Stimulated activated CD8-positive, alpha-beta memory T cell treated with anti-CD3 and anti-CD28 coated beads, Interleukin-4, amount 100 ng/mL, for 24 hours (primary cell): ENCODE data around the gene BMP8B.
"Not testable (repeated sequence)": the region's sequence is repeated elsewhere in the genome, so short reads cannot be mapped to it uniquely, and the experiment has no call there.

Experiments
- DNase-seq: peaks from one replicate; pipeline ENCODE4 v3.0.0-alpha.2; 2020; ENCODE audit warnings: low read depth

The BMP8B gene, protein sequence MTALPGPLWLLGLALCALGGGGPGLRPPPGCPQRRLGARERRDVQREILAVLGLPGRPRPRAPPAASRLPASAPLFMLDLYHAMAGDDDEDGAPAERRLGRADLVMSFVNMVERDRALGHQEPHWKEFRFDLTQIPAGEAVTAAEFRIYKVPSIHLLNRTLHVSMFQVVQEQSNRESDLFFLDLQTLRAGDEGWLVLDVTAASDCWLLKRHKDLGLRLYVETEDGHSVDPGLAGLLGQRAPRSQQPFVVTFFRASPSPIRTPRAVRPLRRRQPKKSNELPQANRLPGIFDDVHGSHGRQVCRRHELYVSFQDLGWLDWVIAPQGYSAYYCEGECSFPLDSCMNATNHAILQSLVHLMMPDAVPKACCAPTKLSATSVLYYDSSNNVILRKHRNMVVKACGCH

DNA sequence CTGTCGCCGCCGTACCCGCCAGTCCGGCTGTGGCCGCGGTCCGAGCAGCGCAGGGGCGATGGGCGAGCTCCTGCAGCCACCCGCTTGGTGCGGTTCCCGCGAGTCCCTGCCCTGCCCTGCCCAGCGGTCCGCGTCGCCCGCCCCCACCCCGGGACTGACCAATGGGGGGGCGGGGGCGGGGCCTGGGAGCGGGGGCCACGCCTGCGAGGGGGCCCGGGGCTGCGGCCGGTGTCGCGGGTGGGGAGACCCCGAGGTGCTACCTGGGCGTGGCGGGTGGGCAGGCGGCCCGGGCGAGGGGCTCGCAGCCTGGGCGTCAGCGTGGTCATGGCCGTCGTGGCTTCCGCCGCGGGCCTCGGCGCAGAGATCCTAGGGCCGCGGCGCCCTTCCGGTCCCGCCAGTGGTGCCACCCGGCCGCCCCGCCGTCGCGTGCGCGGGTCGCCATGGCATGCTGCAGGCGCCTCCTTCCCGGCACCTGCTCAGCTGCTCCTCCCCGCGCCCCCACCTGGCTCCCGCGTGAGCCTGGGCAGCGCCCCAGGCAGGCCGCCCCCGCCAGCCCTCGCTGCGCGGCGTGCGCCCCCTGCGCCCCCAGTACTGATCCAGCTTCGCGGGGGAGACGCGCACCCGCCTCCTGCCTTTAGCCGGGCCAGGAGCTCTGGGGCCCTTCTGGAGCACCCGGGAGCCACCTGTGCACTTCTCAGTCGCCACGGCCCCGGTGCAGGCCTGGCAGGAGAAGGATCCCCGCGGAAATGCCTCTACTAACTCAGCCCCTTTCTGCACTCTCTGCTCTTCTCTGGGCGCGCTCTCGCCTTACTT, at the start of gene BMP8B:
TSS of gene BMP8B (minus strand) at position 108 of the 813 bp plus-strand sequence. CDS start 380 bp downstream, outside the sequence.
- DNase-seq: peak; percentile 33

DNA sequence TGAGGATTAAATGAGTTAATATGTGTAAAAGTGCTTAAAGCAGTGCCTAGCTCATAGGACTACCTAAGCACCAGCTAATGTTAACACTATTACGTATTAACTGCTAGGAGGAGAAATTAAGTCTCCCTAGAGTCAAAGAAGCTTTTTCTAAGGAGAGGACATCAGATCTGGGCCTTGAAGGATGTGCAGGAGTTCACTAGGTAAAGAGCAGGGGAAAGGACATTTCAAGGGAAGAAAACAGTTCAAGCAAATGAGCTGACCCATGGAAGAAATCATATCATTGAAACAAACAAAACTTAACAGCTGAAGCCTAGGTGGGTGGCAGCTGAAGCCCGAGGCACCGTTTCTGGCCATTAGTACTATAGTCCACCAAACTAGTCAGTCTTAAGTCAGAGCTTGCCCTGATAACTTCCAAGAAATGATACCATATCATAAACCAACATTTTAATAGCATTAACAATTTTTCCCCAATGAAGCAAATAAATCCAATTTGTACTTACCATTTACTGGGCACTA, 48.0 kb upstream of the BMP8B start:
- DNase-seq: no peak

DNA sequence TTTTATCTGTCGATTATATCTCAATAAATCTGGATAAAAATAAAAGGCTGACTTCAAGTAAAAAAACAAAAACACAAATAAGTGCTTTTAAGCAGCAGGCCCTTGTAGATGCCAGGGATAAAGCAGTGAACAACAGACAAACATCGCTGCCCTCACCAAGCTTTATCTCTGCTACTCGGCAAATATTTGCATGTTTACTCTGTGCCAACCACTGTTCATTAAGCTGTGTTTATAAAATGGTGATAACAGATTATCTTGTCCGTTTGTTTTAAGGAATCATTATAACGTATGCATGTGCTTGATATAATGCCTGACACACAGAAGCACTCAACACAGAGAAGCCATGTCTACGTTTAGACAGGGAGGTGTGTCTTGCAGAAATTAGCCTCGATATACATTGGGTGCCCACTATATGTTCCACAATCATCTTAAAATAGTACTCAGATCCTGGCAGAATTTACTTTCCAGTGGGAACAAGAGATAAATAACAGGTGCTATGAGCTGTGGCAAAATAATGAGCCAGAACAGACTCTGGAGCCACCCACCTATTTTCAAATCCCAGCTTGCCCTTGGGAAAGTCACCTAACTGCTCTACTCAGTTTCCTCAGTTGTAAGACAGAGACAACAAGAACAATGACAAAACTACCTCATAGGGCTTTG, 47.4 kb upstream of the BMP8B start:
- no peak for DNase-seq

DNA sequence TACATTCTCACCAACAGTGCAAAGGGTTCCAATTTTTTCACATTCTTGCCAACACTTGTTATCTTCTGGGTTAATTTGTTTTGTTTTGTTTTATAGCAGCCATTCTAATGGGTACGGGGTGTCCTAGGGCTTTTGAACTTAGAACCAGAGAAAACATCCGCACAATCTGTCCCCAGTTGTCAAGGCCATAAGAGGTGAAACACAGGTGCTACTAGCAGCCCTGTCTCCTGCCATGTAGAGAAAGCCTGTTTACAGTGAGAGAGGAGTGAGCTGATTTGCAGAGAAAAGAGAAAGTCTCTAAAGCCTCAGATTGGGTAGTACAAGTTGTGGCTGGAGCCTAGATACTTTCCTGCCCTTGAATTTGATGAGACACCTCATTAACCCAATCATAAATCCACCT, 46.4 kb upstream of the BMP8B start:
- no peak for DNase-seq

DNA sequence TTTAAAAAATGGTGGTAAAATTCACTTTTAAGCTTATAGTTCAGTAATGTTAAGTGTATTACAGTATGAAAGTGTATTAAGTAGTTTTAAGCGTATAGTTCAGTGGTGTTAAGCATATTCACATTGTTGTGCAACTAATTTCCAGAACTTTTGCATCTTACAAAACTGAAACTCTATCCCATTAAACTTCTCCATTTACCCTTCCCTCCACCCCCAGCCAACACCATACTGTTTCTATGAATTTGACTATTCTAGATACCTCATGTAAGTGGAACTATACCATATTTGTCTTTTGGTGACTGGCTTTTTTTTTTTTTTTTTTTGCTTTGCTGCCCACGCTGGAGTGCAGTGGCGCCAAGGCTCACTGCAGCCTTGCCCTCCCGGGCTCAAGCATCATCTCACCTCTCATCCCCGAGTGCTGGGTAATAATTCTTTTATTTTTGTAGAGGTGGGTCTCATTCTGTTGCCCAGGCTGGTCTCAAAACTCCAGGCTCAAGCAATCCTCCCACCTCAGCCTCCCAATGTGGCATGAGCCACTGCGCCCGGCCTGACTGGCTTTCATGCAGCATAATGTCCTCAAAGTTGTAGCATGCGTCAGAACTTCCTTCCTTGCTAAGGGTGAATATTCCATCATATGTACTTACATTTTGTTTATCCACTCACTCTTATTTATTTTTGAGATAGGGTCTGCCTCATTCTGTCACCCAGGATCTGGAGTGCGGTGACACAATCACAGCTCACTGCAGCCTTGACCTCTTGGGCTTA, 45.1 kb upstream of the BMP8B start:
- DNase-seq: no peak

DNA sequence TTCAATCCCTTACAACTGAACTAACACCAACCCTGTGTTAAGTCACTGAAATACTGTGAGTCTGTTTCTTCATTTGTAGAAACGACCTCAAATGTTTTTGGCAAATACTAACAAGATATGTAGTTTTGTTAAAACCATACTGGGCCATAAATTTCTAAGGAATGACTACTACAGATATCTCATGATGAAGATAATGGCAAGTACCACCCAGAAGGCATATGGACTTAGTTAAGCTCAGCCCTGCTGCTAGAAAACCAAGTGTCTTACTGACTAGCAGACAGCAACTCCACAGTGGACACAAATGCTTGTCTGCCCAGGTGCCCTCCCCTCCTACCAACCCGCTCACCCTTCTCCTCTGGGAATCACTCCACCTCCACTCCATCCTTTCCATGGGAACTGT, 44.5 kb upstream of the BMP8B start:
- no peak for DNase-seq

DNA sequence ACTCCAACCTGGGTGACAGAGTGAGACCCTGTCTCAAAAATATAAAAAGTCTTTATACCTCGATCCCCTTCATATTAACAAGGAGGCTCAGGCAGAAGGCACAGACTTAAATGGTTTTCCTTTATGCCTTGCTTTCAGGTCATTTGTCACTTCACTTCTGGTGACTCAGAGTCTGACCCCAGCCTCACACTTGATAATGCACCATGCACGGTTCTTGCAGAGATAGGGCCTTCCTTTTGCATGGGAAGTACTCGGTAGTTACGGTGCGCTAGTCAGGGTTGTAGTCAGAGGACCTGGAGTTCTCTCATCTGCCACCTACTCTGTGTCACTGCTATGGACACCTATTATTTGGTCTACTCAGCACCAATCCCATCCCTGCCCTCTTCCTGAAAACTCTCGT, 43.6 kb upstream of the BMP8B start:
- no peak for DNase-seq

DNA sequence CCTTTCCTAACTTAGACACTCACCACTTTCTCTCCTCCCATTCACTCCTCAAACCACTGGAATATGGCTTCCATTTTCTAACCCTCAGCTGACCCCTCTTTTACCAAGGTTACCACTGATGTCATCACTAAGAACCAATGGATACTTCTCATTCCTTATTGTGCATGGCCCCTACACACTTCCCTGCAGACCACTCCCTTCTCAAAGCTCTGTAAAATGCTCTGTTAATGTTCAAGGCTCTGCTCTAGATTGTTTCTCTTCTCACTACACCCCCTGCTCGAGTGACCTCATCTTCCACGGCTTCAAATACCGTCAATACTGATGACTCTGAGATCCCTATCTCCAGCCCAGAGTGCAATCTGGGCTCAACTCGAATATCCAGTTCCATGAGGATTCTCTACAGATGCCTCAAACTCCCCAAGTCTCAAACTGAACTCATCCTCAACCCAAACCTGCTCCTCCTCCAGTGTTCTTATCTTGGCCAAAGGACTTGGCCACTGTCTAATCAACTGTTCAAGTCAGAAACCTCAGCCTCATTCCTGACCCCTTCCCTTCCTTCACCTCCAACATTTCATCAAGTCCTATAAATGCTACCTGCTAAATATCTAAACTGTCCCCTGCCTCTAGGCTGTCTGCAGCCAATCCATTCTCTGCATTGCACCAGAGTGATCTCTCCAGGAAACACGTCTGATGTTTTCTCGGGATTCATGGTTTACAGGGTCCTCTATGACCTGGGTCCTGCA, 41.3 kb upstream of the BMP8B start:
- no peak for DNase-seq

DNA sequence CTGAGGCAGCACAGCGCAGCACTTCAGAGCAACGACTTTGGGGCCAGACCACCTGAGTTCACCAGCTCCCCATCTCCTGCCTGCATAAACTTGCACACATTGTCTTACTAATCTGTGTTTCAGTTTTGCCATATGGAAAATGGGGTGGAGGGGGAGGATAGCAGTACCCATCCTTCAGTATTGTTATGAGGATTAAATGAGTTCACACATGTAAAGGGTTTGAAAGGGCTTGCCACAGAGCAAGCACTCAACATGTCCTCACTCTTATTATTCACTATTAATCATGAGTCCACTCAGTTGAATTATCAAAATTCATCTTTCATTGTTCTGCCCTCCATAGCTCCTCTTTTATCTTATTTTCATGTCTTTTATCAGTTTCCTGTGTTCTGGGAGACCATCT, 40.1 kb upstream of the BMP8B start:
- no peak for DNase-seq

DNA sequence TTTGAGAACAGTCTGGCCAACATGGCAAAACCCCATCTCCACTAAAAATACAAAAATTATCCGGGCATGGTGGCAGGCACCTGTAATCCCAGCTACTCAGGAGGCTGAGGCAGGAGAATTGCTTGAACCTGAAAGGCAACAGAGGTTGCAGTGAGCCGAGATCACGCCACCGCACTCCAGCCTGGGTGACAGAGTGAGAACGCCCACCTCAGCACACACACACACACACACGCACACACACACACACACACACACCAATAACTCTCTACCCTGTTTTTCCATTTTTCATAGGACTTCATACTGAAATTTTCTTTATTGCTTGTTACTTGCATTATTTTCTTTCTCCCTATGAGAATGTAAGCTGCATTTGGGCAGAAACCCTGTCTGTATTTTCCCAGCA, 39.6 kb upstream of the BMP8B start:
- not testable (repeated sequence) for DNase-seq

DNA sequence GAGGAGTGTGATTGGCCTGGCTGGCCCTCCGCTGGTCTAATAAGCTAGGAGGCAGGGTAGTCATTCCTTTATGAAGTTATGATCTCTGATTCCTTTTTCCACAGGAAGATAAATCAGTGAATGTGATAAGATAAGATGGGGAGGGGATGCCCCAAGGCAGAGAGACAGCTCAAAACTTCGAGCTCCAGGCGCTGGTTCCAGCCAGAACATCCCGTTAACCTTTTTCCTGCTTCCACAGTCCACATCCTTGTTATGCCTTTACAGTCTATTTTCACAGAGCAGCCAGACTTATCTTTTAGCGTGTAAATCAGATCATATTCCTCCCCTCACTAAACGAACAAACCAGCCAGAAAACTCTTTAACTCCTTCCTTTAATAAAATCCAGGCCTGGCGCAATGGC, 38.5 kb upstream of the BMP8B start:
- no peak for DNase-seq

DNA sequence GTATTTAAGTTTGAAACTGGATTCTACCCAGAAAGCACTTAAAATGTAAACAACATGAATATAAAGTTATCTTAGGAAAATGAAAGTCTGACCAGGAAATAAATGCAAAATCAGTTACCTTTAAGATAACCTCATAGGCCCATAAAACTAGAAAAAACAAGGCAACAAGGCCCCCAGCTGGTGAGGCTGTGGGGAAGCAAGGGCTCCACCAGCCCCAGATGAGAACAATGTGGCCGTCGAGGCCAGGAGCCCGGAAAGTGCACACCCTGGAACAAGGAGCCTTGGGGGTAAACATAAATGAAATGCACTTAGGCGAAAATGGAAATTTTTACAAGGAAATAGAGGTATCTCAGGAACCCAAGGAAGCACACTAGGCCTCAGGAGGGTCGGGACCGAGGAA, 37.9 kb upstream of the BMP8B start:
- no peak for DNase-seq

DNA sequence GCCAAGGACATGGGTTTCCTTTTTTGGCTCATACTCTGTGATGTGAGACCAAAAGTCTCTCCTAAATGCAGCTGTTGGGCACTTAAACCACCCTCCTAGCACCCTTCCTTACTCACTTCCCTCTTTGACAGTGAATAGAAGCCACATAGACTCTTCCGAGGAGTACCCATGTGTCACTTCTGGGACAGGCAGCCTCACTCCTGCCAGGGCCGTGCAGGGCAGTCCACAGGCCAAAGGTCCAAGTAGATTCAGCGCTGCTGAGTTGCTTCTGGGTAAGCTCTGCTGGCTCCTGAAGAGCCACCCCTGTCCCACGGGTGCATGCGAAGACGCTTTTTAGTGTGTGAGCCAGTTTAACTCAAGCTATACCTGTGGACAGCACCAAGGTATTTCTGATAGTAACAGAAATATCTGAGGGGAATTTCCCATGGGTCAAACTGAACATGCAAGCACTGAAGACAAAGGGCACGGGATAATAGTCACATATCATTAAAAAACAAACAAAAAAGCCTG, 36.8 kb upstream of the BMP8B start:
- DNase-seq: no peak

DNA sequence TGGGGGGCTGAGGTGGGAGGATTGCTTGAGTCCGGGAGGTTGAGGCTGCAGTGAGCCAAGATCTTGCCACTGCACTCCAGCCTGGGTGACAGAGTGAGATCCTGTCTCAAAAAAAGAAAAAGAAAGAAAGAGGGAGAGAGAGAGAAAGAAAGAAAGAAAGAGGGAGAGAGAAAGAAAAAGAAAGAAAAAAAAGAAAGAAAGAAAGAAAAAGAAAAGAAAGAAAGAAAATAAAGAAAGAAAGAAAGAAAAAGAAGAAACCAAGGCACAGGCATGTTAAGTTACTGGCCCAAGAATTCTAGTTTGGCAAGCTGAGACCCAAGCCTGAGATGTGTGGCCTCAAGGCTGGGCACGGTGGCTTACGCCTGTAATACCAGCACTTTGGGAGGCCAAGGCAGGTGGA, 34.8 kb upstream of the BMP8B start:
- not testable (repeated sequence) for DNase-seq

DNA sequence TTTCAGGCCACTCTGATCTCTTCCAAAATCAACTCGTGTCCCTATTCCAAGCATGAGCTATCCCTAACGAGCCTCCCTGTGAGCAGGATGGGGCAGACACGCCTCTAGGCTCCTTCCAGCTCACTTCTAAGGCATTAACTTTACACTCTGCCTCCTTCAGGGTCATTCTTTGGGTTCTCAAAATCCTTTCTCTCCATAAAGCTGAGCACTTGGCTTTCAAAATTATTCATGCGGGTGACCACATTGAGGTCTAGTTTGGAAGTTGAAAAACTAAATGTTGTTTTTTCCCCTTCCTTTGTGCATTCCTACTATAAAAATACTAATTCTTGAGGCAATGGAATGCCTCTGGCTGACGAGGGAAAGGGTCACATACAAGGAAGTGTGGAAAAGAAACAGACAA, 33.5 kb upstream of the BMP8B start:
- no peak for DNase-seq

DNA sequence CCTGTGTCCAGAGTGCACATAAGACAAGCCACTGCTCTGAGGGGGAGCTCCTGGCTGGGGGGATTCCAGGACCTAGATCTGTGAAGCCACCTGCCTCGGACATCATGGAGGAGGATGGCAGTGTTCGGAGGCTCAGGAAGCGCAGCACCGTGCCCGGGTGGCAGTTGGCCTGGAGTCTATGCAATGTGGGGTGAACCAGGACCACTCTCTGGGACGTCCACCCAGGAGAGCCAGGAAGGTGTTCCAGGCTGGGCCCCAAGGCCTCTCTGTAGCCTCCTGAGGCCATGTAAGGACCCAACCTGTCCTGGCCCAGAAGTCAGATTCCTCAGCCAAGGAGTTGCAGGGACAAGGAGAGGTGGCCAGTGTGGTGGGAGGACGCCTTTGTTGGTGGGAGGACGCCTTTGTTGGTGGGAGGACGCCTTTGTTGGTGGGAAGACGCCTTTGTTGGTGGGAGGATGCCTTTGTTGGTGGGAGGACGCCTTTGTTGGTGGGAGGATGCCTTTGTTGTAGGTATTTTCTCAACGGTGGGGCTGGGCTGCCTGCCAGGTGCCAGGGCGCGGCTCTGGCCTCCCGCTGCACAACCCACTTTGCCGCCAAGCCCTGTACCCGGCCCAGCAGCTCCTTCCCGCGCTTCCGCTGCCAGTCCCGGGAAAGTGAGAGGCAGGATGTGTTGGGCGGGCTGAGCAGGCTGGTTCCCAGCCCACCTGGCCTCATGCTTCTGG, 30.6 kb upstream of the BMP8B start:
- no peak for DNase-seq

DNA sequence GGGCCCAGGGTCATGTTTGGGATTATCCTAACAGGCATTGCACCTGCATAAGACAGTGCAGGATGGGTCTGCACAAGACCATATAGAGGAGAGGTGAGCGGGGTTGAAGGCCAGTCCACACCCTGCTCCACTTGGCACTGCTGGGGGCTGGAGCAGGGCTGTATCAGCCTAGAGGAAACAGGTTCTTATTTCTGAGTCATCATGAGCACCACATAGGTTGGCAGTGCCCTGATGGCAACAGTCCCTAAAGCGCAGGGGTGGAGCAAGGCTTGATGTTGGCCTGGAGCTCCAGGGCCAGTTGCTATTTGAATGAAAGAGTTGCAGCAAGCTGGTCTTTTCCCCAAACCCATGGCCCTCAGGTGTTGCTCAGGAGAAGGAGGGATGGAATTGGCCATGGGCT, 29.8 kb upstream of the BMP8B start:
- DNase-seq: no peak

DNA sequence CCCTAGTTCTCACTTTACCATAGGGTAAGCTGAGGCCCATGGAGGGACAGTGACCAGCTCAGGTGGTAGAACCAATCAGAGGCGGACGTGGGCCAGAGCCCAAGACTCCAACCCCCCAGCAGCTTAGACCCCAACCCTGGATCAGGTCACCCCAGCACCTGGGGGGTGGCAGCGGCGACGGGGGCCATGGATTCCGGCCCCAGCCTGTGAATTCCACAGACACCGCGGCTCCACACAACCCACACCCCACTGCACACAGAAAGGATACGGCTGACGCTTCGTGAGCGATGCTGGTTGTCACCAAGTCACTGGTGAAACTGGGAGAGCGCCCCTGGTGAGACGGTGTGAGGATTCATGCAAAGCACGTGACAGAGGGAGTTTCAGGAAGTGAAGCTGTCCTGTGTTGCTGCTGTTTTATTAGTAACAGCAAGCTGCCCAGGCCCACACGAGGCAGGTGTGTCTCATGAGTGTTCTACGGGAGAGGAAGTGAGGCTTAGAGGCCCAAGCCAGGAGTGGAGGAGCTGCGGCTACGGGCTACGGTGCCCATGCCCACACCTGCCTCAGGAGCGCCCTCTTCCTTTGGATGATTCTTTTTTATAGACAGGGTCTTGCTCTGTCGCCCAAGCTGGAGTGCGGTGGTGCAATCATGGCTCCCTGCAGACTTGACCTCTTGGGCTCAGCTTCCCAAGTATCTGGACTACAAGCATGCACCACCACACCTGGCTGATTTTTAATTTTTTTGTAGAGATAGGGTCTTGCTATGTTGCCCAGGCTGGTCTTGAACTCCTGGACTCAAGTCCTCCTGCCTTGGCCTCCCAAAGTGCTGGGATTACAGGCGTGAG, 28.6 kb upstream of the BMP8B start:
- peak; percentile 15 for DNase-seq

DNA sequence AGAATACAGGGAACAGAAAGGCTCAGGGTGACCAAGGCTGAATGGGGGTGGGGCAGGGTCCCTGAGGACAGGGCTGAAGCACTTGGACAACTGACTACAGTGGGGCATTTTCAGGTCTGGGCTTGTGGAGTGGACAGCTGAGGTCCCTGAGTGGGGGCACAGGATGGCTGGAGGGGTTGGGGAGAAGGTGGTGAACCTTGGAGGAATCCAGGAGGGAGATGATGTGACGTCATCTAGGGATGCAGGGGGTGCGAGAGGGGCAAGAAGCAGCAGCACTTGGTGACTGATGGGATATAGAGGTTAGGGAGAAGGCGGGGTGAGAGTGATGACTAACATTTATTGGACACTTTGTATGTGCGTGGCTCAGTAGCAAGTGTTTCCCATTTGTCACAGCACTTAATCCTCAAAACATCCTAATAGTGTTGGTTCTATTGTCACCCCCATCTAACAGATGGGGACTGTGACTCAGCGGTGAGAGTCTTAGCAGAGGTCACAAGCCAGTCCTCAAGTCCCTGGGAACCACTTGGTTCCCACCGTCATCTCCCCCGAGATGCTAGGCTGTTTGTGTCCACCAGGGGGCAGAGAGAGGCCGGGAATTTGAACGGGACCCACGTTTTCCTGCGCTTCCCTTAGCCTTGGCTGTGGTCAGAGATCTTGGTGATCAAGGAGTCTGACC, 27.9 kb upstream of the BMP8B start:
- DNase-seq: peak; percentile 40
